ENCODE measurements around the gene SAP130. TPM values are rescaled to one million over a fixed set of nuclear protein-coding genes. Genes with fewer than 3 reads are reported as not detected.

Gene SAP130
- total and polyA plus RNA-seq, 2 of the 4 experiments (the other 2 are of a cell fraction): 6.1 to 17.1 TPM

DNA sequence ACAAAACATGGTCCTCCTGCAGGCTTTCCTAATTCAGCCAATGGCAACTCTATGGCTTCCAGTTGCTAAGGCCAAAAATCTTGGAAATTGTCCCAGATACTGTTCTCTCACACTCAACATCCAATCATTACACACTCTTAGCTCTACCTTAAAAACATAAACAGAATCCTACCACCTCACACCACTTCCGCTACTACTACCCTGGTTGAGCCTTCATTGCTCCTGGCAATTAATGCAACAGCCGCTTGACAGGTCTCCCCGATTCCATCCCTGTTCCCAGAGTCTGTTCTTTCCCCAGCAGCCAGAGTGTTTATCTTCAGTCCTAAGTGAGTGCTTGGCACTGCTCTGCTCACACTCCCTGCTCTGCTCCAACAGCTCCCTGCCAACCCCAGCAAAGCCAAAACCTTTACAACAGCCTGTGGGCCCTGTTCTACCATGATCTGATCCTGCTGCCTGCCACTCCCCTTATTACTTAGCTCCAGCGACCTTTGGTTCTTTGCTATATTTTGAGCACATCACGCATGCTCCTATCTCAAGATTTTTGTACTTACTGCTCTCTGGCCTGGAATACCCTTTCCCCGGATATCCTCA, 74.6 kb downstream of the SAP130 start:
- H3K18ac ChIP-seq (ENCODE audit: low read depth, low read length): no peak overlapping the region
- no peak overlapping the region; the same call in 1 of the 2 replicates for H3K4me2 ChIP-seq (ENCODE audit: low read depth, low read length)
- dilution Hi-C loops (cut with HindIII; ENCODE audit: low sequenced_read_pairs, unreplicated experiment) (no loop called here), intact Hi-C loops (cut with micrococcal nuclease) (no loop called here), in situ Hi-C loops (cut with MboI; ENCODE audit: low sequenced_read_pairs) (no loop called here)
- peak; percentile 61 for DNase-seq
- TF ChIP-seq NFE2L2 (IDR thresholded peaks at IDR 0.05; ENCODE audit: low read depth, low read length): no peak
- peak; percentile 80 for TF ChIP-seq RFX5 (IDR thresholded peaks at IDR 0.05; ENCODE audit: low read depth, low read length)
- no peak overlapping the region for H2BK15ac ChIP-seq (ENCODE audit: low read depth, low read length)
- no peak overlapping the region for H4K91ac ChIP-seq (ENCODE audit: insufficient read depth, low read depth, low read length)
- H3K9me1 ChIP-seq (ENCODE audit: insufficient read depth, low read length): peaks cover 21% of the 10 kb centered on the region; the same call in 1 of the 2 replicates
- peaks cover 8% of the 10 kb centered on the region for H3K4me1 ChIP-seq (ENCODE audit: control insufficient read depth, insufficient read depth, low read length)
- H2BK120ac ChIP-seq (ENCODE audit: low read depth, low read length): no peak overlapping the region
- no TSS peak for BruUV-seq (replicated peaks)
- H2BK20ac ChIP-seq (ENCODE audit: low read depth, low read length): no peak overlapping the region
- peak; percentile 80 for ATAC-seq (ENCODE audit: low read depth)
- no peak overlapping the region for H3K4ac ChIP-seq (ENCODE audit: low read depth, low read length)
- H4K8ac ChIP-seq (ENCODE audit: low read depth in 2 of 2, low read length in 2 of 2): no peak overlapping the region
- WGBS, 2 experiments (ENCODE audit: extremely low coverage in 2 of 2, insufficient read length in 1 of 2): 34% methylated on average over 6 of the region's 6 CpGs; no CpG with 5 or more reads in 1 of the 2 experiments
- H3K27me3 ChIP-seq (ENCODE audit: control insufficient read depth, insufficient read depth, low read length): no peaks in the 10 kb centered on the region
- H2AK5ac ChIP-seq (ENCODE audit: low read depth, low read length): no peak overlapping the region
- H3K79me1 ChIP-seq (ENCODE audit: low read depth in 1 of 2, low read length in 2 of 2): peaks cover 0 to 18% of the 10 kb centered on the region in 2 experiments; a peak in 3 of 4 replicates
- H3K4me3 ChIP-seq (ENCODE audit: insufficient read depth, low read depth, low read length): no peak overlapping the region
- H3K14ac ChIP-seq (replicated peaks; ENCODE audit: low read depth, low read length): no peak overlapping the region
- H3K9me3 ChIP-seq (ENCODE audit: control insufficient read depth, insufficient read depth, low read length): no peaks in the 10 kb centered on the region
- H4K5ac ChIP-seq (ENCODE audit: low read depth, low read length): no peak overlapping the region
- H2BK5ac ChIP-seq (ENCODE audit: low read depth, low read length, poor library complexity, severe bottlenecking): no peak overlapping the region
- H3K9ac ChIP-seq (ENCODE audit: low read depth, low read length): no peak overlapping the region
- ChIA-PET POLR2A (ENCODE audit: unreplicated experiment) (no interaction called here), CTCF (no interaction called here)
- no peaks in the 10 kb centered on the region for H4K20me1 ChIP-seq (ENCODE audit: insufficient read depth, low read length)
- no peak overlapping the region for H3K23ac ChIP-seq (ENCODE audit: low read depth, low read length)
- no peak overlapping the region for H3K27ac ChIP-seq (ENCODE audit: insufficient read depth, low read length)
- no peak overlapping the region for H3K56ac ChIP-seq (ENCODE audit: extremely low read depth, insufficient read depth, low read length)
- H3K36me3 ChIP-seq (ENCODE audit: control insufficient read depth, insufficient read depth, low read length): peaks cover 28% of the 10 kb centered on the region
- no peak overlapping the region for H2AK9ac ChIP-seq (replicated peaks; ENCODE audit: low read depth, low read length, poor library complexity)
- peak overlapping the region; percentile 21 for H2AFZ ChIP-seq (replicated peaks; ENCODE audit: low read length, poor library complexity)

Data from IMR-90 (cell line).